ENCODE data around the gene EYA4.
A peak's percentile ranks its signal among the peaks of the same experiment; 100 is the strongest.

Gene EYA4

GRCh38 chr6:133289733-133290306, 48.7 kb downstream of the EYA4 start (continued):
- TF ChIP-seq ZBTB49 (tag by site-specific recombination; IDR thresholded peaks at IDR 0.05; ENCODE audit: low read depth) (no peak), HOXC10 (CRISPR knock-in tag; IDR thresholded peaks at IDR 0.05) (no peak), TSHZ1 (tag by site-specific recombination; IDR thresholded peaks at IDR 0.05; ENCODE audit: borderline replicate concordance) (peak; percentile 31; the same call in 1 of the 2 replicates), HIC1 (tag by site-specific recombination; IDR thresholded peaks at IDR 0.05) (no peak), ZNF701 (tag by site-specific recombination; IDR thresholded peaks at IDR 0.05) (no peak), MEIS1 (CRISPR knock-in tag; IDR thresholded peaks at IDR 0.05; ENCODE audit: borderline replicate concordance) (no peak), ZNF132 (tag by site-specific recombination; IDR thresholded peaks at IDR 0.05; ENCODE audit: borderline replicate concordance) (no peak), KLF7 (tag by site-specific recombination; IDR thresholded peaks at IDR 0.05; ENCODE audit: borderline replicate concordance) (no peak), PRDM2 (tag by site-specific recombination; IDR thresholded peaks at IDR 0.05; ENCODE audit: borderline replicate concordance) (no peak), ZNF148 (tag by site-specific recombination; IDR thresholded peaks at IDR 0.05; ENCODE audit: borderline replicate concordance) (no peak), ZNF175 (tag by site-specific recombination; IDR thresholded peaks at IDR 0.05) (no peak), ZBTB10 (tag by site-specific recombination; IDR thresholded peaks at IDR 0.05) (no peak), ZSCAN5A (tag by site-specific recombination; IDR thresholded peaks at IDR 0.05) (no peak), ZNF174 (tag by site-specific recombination; IDR thresholded peaks at IDR 0.05) (no peak), ZNF558 (tag by site-specific recombination; IDR thresholded peaks at IDR 0.05) (no peak)
